KG1 (cell line): Measurements from ENCODE around the gene PSG4.
"Not testable (repeated sequence)": the region's sequence is repeated elsewhere in the genome, so short reads cannot be mapped to it uniquely, and the experiment has no call there.

Experiments
- DNase-seq: peaks from one replicate; lab custom pipeline; 2025; lab: John Stamatoyannopoulos, UW

Gene PSG4

DNA sequence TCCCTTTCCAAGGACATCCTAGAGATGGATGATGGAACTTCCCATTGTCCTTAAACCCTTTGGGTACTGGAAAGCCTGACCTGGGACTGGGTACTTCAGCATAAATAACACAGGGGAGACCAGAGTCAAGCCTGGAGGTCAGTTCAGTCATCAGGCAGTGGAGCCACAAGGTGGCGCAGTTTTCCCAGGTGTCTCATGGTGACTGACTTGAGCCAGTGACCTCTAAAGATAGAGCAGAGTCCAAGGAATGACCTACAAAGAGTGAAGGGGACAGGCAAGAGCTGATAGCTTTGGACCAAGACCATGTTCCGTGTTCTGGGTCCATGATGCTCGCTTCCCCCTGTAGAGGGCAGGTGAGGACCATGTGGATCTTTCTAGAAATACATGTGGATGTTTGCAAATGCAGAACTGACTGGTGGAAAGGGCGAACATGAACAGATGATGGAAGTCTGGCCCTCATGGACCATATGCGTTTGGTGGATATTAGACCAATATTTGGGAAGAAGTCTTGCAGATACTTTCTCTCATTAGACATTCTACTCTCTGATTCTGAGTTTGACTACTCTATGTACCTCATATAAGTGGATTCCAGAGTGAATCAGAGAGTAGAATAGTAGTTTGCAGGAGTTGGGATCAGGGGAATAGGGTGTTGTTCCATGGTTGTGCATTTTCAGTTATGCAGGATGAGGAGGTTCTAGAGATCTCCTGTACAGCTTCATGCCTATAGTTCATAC is 6.6 kb downstream of the PSG4 start:
- DNase-seq: not testable (repeated sequence)

DNA sequence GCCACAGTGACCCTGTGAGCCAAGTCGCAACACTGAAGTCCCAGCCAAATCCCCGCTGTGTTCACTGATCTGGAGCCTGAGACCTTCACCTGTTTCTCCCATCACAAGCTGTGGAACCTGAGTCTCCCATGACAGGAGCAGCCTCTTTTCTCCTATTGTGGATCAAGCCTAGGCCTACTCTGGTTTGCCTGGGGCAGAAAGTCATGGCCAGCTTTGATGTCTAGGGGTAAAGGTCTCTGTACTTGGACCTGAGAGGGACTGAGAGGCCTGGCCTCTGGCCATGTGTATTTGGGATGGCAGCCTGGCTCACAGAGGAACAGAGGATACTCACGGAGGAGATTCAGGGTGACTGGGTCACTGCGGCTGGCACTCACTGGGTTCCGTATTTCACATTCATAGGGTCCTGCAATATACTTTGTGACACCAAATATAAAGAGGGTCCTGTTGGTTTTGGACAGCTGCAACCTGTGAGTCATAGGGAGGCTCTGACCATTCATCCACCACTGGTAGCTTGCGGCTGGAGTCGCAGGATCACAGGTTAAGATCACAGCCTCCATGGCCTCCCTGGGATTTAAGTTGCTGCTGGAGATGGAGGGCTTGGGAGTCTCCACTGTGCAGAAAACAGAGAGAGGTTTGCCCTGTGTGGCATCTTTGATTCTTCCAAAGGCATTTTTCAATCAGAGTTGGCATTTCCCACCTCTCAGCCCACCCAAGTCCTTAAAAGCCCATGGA is 7.6 kb downstream of the PSG4 start:
- not testable (repeated sequence) for DNase-seq

DNA sequence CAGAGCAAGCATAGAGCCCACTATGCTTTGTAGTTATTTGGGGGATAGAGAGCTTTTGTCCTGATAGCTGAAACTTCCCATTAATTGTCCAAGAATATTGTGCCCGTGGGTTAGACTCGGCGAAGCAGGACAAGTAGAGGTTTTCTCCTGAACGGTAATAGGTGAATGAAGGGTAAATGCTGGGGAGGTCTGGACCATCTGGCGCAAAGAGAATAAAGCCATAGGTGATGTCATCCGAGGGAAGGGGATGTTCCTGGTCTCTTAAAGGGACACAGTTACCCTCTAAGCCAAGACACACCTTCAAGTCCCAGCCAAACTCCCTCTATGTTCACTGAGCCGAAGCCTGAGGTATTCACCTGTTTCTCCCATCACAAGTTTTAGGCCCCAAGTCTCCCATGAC is 11.0 kb downstream of the PSG4 start:
- DNase-seq: not testable (repeated sequence)

GRCh38 chr19:43192381-43193155 is 12.9 kb downstream of the PSG4 start:
- DNase-seq: not testable (repeated sequence)

DNA sequence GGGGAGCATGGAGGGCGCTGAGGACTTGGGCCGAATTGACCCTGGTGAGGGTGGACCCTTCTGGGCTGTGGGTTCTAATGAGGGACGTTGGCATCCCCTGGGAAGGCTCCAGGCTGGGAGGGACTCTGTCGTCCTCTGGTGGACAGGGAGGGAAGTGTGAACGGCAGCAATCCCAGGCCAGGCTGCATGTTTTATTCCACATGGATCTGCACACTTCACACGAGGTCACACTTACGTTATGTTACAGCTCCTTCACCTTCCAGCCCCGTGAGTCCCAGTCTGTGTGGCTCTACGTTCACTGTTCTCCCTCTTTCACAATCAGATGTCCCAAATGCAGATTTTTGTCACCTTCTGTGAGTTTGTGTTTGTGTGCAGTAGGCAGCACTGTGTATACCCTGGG is 17.3 kb downstream of the PSG4 start:
- not testable (repeated sequence) for DNase-seq

GRCh38 chr19:43186311-43186935 is 19.0 kb downstream of the PSG4 start, which contains the start of gene PSG5:
TSS of gene PSG5 (minus strand) at chr19:43186536. CDS start at chr19:43186405, 131 bp downstream.
- not testable (repeated sequence) for DNase-seq

- DNase-seq: not testable (repeated sequence)
Measured at GRCh38 chr19:43181869-43182771, 23.3 kb downstream of the PSG4 start.

DNA sequence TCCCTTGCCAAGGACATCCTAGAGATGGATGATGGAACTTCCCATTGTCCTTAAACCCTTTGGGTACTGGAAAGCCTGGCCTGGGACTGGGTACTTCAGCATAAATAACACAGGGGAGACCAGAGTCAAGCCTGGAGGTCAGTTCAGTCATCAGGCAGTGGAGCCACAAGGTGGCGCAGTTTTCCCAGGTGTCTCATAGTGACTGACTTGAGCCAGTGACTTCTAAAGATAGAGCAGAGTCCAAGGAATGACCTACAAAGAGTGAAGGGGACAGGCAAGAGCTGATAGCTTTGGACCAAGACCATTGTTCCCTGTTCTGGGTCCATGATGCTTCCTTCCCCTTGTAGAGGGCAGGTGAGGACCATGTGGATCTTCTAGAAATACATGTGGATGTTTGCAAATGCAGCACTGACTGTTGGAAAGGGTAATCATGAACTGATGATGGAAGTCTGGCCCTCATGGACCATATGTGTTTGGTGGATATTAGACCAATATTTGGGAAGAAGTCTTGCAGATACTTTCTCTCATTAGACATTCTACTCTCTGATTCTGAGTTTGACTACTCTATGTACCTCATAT is 25.8 kb downstream of the PSG4 start:
- DNase-seq: not testable (repeated sequence)

DNA sequence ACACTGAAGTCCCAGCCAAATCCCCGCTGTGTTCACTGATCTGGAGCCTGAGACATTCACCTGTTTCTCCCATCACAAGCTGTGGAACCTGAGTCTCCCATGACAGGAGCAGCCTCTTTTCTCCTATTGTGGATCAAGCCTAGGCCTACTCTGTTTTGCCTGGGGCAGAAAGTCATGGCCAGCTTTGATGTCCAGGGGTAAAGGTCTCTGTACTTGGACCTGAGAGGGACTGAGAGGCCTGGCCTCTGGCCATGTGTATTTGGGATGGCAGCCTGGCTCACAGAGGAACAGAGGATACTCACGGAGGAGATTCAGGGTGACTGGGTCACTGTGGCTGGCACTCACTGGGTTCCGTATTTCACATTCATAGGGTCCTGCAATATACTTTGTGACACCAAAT is 26.9 kb downstream of the PSG4 start:
- DNase-seq: not testable (repeated sequence)

- DNase-seq: not testable (repeated sequence)
Measured at GRCh38 chr19:43165906-43166305, 39.5 kb downstream of the PSG4 start.

DNA sequence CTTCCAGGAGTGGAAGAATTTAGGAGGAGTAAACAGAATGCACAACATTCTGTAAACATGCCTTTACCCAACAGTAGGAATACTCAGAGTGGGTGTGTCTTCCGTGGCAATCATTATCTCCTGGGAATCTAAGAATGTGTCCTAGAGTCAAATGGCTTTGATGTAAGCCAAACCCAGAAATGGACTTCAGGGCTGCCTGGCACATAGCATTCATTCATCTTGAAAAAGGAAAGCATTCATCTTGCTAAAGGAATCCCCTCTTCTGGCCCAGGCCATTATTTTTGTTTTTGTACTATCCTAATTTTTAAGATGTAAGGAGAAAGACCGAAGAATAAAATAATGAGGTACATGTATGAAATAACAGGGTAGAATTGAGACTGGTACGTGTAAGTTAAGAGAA is 42.3 kb downstream of the PSG4 start:
- not testable (repeated sequence) for DNase-seq

DNA sequence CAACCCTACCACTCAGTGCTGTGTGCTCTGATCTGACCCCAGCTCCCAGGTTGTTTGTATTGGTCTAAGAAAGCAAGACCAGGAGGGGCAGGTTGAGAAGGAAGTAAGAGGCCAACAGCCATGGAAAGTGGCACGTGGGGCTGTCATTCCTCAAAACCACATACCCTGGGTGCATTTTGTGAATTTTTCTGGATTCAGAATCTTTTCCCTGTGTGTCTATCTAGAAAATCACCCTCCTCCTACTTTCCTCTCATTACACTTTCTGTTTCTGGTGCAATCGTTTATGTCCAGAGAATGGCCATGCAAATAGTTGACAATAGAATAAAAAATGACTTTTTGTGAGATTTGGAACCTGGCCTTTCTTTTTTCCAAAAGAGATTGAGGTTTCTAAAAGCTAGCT is 43.2 kb downstream of the PSG4 start:
- not testable (repeated sequence) for DNase-seq

DNA sequence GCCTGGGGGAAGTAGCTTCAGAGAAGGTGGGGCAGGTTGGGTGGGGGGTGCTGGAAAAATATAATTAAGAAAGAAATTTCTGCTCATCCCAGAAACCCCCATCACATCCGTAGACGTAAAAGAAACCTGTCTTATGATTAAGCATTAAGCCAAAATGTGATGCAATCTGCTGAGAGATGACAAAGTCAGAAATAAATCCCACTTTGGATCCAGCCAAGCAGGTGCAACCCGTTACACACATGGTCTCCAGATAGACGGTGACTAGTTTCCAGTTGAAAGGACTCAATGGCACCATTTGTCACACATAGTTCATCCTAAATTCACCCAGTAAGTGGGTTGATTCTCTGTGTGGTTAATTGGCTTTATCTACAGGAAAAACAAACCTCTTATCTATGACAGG is 53.2 kb downstream of the PSG4 start:
- no peak for DNase-seq

DNA sequence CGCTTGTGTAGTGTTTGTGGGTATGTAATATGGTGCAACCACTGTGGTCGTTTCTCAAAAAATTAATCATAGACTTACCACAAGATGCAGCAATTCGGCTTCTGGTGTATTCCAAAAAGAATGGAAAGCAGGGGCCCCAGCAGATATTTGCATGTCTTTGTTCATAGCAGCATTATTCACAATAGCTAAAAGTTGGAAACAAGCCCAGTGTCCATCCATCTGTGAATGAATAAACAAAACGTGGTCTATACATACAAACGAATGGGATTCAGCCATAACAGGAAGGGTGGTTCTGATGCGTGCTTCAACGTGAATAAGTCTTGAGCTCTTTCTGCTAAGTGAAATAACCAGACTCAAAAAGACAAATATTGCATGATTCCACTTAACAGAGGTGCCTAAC is 55.6 kb downstream of the PSG4 start:
- not testable (repeated sequence) for DNase-seq

DNA sequence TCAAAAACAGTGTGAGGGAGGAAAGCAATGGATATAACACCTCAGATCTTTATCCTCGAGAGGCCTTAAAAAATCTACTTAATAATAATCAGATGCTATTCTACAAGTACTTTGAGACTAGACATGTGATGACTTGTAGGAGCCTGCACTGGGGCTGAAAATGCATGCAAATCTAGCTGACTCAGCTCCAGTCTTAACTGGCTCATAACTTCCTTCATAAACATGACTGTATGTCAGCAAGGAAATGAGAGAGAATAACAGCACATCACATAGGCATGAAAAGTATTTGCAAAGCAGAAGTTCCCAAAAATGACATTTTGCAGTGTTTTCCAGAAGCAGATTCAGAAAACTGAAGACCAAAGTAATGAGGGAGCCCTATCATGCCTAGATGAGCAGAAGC is 57.2 kb downstream of the PSG4 start:
- no peak for DNase-seq
